Natural killer cell (primary cell): Measurements from ENCODE around the gene GULP1. TPM values are rescaled to one million over a fixed set of nuclear protein-coding genes. Genes with fewer than 3 reads are reported as not detected.
"Not testable (repeated sequence)": the region's sequence is repeated elsewhere in the genome, so short reads cannot be mapped to it uniquely, and the experiment has no call there.

Source experiments
- ATAC-seq, 3 donors: fragments of 150-1000 bp in 2 of 3; fragments of 200-7000 bp in 1 of 3; cut with Tn5 transposase; 1 replicate in 1 of 3; 2 replicates in 2 of 3; pipeline ENCODE4 v1.10.0; 2021; ENCODE audit warnings: mild to moderate bottlenecking in 2 of 3, moderate library complexity in 2 of 3
- DNase-seq, 2 donors: peaks; one replicate each; pipeline versions ENCODE4 v3.0.0 to v3.0.0-alpha.2; 2013 to 2021; ENCODE audit warnings: mixed read lengths in 1 of 2
- H3K27ac ChIP-seq: one replicate; pipeline ENCODE4 v1.5.1; 2013; ENCODE audit warnings: mild to moderate bottlenecking, low read length
- H3K27me3 ChIP-seq: one replicate; pipeline ENCODE4 v1.6.1; 2013; ENCODE audit warnings: low read length; ENCODE audit not compliant: control insufficient read depth, insufficient read depth
- H3K36me3 ChIP-seq: one replicate; pipeline ENCODE4 v1.6.1; 2013; ENCODE audit warnings: low read length; ENCODE audit not compliant: control insufficient read depth, insufficient read depth
- H3K4me1 ChIP-seq: one replicate; pipeline ENCODE4 v1.6.1; 2013; ENCODE audit warnings: low read length; ENCODE audit not compliant: control insufficient read depth, insufficient read depth
- H3K4me3 ChIP-seq: one replicate; pipeline ENCODE4 v1.5.1; 2013; ENCODE audit warnings: low read length
- H3K9me3 ChIP-seq: one replicate; pipeline ENCODE4 v1.6.1; 2013; ENCODE audit warnings: low read length; ENCODE audit not compliant: control insufficient read depth, insufficient read depth
- H3K27ac Mint-ChIP-seq, 2 donors: one replicate each; pipeline ENCODE4 v1.8.0; 2022; ENCODE audit warnings: mild to moderate bottlenecking in 2 of 2, mixed read lengths in 2 of 2, moderate library complexity in 1 of 2
- H3K27me3 Mint-ChIP-seq, 2 donors: one replicate each; pipeline ENCODE4 v1.8.0; 2022; ENCODE audit warnings: low read depth in 2 of 2, mixed read lengths in 2 of 2
- H3K36me3 Mint-ChIP-seq: one replicate; pipeline ENCODE4 v1.8.0; 2022; ENCODE audit warnings: mixed read lengths
- H3K4me1 Mint-ChIP-seq, 2 donors: one replicate each; pipeline ENCODE4 v1.8.0; 2022; ENCODE audit warnings: mixed read lengths in 2 of 2
- H3K4me3 Mint-ChIP-seq: one replicate; pipeline ENCODE4 v1.8.0; 2022; ENCODE audit warnings: mild to moderate bottlenecking, moderate library complexity, mixed read lengths
- H3K9me3 Mint-ChIP-seq, 2 donors: one replicate each; pipeline ENCODE4 v1.8.0; 2022; ENCODE audit warnings: mixed read lengths in 2 of 2
- WGBS: methylation state at CpG from one replicate; pipeline ENCODE4 v1.1.7; 2013; ENCODE audit warnings: missing lambda C conversion rate; ENCODE audit not compliant: insufficient coverage; 5-methylcytosine and 5-hydroxymethylcytosine counted together
- intact Hi-C: fragments of 100-400 bp; cut with micrococcal nuclease; formaldehyde crosslinking; loops from one replicate; pipeline ENCODE4 v1.14.2; 2022
- total RNA-seq, 4 donors: library from RNA; stranded (reverse); fragments of 120-200 nt in 1 of 4; gene quantifications; one replicate each; pipeline versions ENCODE4 v1.2.3 to v1.2.4, GENCODE V29; 2013 to 2022
- TF ChIP-seq, protein P1 (sequence below): fragments of 200-600 bp; IDR thresholded peaks from one replicate; pipeline ENCODE4 v1.8.0; 2022; ENCODE audit warnings: antibody characterized with exemption

GULP1 gene
- total RNA-seq, 3 donors from 2014 or later (not counting 1 experiment from before 2014, with no cell fraction given): not detected

DNA sequence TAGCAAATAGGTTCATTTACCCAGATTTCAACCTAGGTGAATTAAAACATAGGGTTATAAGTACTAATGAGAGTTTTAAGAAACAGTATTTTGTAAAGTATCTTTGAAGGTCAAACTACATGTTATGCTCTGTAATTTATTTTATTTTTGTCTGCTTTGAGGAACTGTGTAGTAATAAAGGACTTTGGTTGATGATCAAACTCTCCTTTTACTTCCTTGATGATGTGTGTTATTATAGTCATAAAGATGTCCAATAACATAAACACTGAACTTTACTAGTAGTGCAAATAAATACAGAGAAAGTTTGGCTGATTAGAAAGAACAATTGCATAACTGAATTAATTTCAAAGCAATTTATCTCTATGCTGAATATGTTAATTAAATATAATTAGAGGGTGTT, 6.3 kb downstream of the GULP1 start:
- H3K27ac ChIP-seq: no peak overlapping the region
- TF ChIP-seq, protein P1, sequence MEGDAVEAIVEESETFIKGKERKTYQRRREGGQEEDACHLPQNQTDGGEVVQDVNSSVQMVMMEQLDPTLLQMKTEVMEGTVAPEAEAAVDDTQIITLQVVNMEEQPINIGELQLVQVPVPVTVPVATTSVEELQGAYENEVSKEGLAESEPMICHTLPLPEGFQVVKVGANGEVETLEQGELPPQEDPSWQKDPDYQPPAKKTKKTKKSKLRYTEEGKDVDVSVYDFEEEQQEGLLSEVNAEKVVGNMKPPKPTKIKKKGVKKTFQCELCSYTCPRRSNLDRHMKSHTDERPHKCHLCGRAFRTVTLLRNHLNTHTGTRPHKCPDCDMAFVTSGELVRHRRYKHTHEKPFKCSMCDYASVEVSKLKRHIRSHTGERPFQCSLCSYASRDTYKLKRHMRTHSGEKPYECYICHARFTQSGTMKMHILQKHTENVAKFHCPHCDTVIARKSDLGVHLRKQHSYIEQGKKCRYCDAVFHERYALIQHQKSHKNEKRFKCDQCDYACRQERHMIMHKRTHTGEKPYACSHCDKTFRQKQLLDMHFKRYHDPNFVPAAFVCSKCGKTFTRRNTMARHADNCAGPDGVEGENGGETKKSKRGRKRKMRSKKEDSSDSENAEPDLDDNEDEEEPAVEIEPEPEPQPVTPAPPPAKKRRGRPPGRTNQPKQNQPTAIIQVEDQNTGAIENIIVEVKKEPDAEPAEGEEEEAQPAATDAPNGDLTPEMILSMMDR: no peak

GRCh38 chr2:188298937-188299371, 7.3 kb downstream of the GULP1 start:
- H3K36me3 Mint-ChIP-seq, H3K27me3 Mint-ChIP-seq, intact Hi-C loops, H3K27ac ChIP-seq, H3K36me3 ChIP-seq, H3K4me1 Mint-ChIP-seq, H3K4me3 ChIP-seq, H3K27me3 ChIP-seq, H3K27ac Mint-ChIP-seq, H3K4me1 ChIP-seq, ATAC-seq, DNase-seq, H3K9me3 ChIP-seq, H3K4me3 Mint-ChIP-seq: not testable (repeated sequence)
- peaks cover 9 to 16% of the 10 kb centered on the region in 2 donors for H3K9me3 Mint-ChIP-seq
- 92% methylated on average over 3 of the region's 4 CpGs for WGBS

More for the DNA sequence above, 6.3 kb downstream of the GULP1 start:
- H3K4me1 Mint-ChIP-seq: no peaks in the 10 kb centered on the region
- no peak overlapping the region for H3K27ac Mint-ChIP-seq
- intact Hi-C loops: no loop called here
- no peaks in the 10 kb centered on the region for H3K36me3 Mint-ChIP-seq
- Histone ChIP-seq H3K36me3 (no peaks in the 10 kb centered on the region), H3K4me3 (no peak overlapping the region), H3K9me3 (no peaks in the 10 kb centered on the region), H3K27me3 (no peaks in the 10 kb centered on the region), H3K4me1 (no peaks in the 10 kb centered on the region)
- H3K9me3 Mint-ChIP-seq: peaks cover 9 to 10% of the 10 kb centered on the region in 2 donors
- DNase-seq: no peak
- ATAC-seq: no peak
- peaks cover 0 to 12% of the 10 kb centered on the region in 2 donors for H3K27me3 Mint-ChIP-seq
- no peak overlapping the region for H3K4me3 Mint-ChIP-seq

DNA sequence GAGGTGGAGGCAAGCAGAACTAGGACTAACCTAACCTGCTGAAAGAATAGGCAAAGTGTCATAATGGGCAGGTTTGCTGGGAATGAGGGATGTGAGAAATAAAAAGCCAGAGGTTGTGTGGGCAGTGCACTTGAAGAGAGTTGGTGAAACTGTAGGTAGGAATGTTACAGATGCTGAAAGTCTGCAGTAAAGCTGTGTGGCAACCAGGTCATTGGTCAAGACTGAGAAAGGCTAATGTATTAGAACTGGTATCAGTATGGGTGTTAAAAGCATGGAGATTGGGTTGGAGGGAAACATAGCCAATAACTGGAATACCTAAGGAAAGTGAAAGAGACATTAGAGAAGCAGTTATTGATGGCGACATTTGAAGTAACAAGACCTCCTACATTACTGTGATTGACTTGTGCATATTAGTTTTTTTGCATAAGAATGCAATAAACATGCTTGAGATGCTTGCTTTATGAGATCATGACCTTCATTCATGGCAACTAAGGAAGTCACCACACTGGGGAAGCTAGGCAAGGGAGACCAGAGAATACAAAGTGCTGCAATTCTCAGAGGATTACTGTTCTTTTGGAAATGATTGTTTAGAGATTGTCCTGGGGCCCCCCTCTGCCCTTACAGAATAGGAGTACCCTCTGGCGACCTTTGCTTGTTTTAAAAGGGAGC, 11.8 kb downstream of the GULP1 start:
- no peak overlapping the region for H3K27ac Mint-ChIP-seq
- DNase-seq: no peak
- no peaks in the 10 kb centered on the region for H3K36me3 Mint-ChIP-seq
- TF ChIP-seq, protein P1: no peak
- H3K4me1 Mint-ChIP-seq: no peaks in the 10 kb centered on the region
- intact Hi-C loops: no loop called here
- H3K9me3 ChIP-seq: no peaks in the 10 kb centered on the region
- no peak for ATAC-seq
- no peaks in the 10 kb centered on the region for H3K27me3 Mint-ChIP-seq
- no peaks in the 10 kb centered on the region for H3K36me3 ChIP-seq
- peaks cover 14 to 23% of the 10 kb centered on the region in 2 donors for H3K9me3 Mint-ChIP-seq
- no peaks in the 10 kb centered on the region for H3K4me1 ChIP-seq
- 73% methylated on average over 1 of the region's 2 CpGs for WGBS
- no peak overlapping the region for H3K4me3 ChIP-seq
- H3K27me3 ChIP-seq: no peaks in the 10 kb centered on the region
- no peak overlapping the region for H3K4me3 Mint-ChIP-seq
- no peak overlapping the region for H3K27ac ChIP-seq

DNA sequence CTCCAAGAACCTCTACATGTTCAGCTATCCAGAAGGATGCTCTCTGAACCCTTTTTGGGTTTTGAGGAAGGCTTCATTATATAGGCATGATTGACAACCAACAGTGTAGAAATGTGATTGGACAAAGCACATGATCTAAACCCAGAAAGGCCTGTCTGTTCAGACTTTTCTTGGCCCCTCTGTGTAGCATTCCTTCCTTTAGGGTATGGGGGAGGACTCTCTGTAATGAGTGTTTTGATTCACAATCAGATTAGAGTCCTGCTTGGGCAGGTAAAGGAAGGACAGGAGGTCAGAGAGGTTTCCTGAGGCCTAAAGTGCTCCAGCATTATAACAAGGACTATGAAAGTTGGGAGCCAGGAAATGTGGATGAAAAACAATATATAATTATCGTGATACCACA, 13.6 kb downstream of the GULP1 start:
- TF ChIP-seq, protein P1: no peak
- no peaks in the 10 kb centered on the region for H3K27me3 Mint-ChIP-seq
- no CpG with 5 or more reads among the region's 1 CpG for WGBS
- ATAC-seq: no peak
- H3K4me1 Mint-ChIP-seq: no peaks in the 10 kb centered on the region
- no peak overlapping the region for H3K4me3 Mint-ChIP-seq
- Histone ChIP-seq H3K4me3 (no peak overlapping the region), H3K9me3 (no peaks in the 10 kb centered on the region), H3K27me3 (no peaks in the 10 kb centered on the region), H3K4me1 (no peaks in the 10 kb centered on the region), H3K36me3 (no peaks in the 10 kb centered on the region), H3K27ac (no peak overlapping the region)
- H3K36me3 Mint-ChIP-seq: no peaks in the 10 kb centered on the region
- H3K9me3 Mint-ChIP-seq: peaks cover 17 to 18% of the 10 kb centered on the region in 2 donors
- no peak overlapping the region for H3K27ac Mint-ChIP-seq
- DNase-seq: no peak
- intact Hi-C loops: no loop called here
